Thyroid gland (tissue), 4 donors: ENCODE measurements around the gene EXD3. TPM values are rescaled to one million over a fixed set of nuclear protein-coding genes. Genes with fewer than 3 reads are reported as not detected.
A peak's percentile ranks its signal among the peaks of the same experiment; 100 is the strongest.

Source experiments
- DNase-seq, 2 donors: peaks; one replicate each; pipeline ENCODE4 v3.0.0-alpha.2; 2019
- H3K27ac ChIP-seq, 3 donors: fragments of 200-600 bp; sonication (generic); 1 replicate in 2 of 3; 2 replicates in 1 of 3; pipeline ENCODE4 v1.5.1; 2016 to 2019; ENCODE audit warnings: mild to moderate bottlenecking in 1 of 3, moderate library complexity in 1 of 3
- H3K27me3 ChIP-seq: fragments of 200-600 bp; sonication (generic); one replicate; pipeline ENCODE4 v1.5.1; 2019
- H3K36me3 ChIP-seq, 2 donors: fragments of 200-600 bp; sonication (generic); one replicate each; pipeline ENCODE4 v1.5.1; 2016 to 2019
- H3K4me1 ChIP-seq, 2 donors: fragments of 200-600 bp; sonication (generic); one replicate each; pipeline ENCODE4 v1.5.1; 2017 to 2019
- H3K4me3 ChIP-seq, 3 donors: fragments of 200-600 bp; sonication (generic); replicated peaks in 1 of 3; 1 replicate in 2 of 3; 2 replicates in 1 of 3; pipeline ENCODE4 v1.5.1; 2016; ENCODE audit warnings: mild to moderate bottlenecking in 1 of 3
- H3K9me3 ChIP-seq: fragments of 200-600 bp; sonication (generic); one replicate; pipeline ENCODE4 v1.5.1; 2017
- POLR2A ChIP-seq, 2 donors: fragments of 450-650 bp; IDR thresholded peaks; one replicate each; pipeline ENCODE4 v1.6.1; 2017; ENCODE audit warnings: antibody characterized with exemption in 2 of 2, mild to moderate bottlenecking in 2 of 2, moderate library complexity in 1 of 2
- WGBS, 2 donors: methylation state at CpG; one replicate each; pipeline ENCODE4 v1.1.5; 2017; 5-methylcytosine and 5-hydroxymethylcytosine counted together
- intact Hi-C: fragments of 100-400 bp; cut with DNase I; formaldehyde crosslinking; loops from one replicate; pipeline ENCODE4 v1.15.1; 2023
- total RNA-seq, 4 donors: library from RNA; depleted of rRNA; stranded (reverse); fragments of >200 nt; gene quantifications; one replicate each; pipeline ENCODE4 v1.2.3, GENCODE V29; 2016
- TF ChIP-seq, protein P1 (sequence below), 6 experiments: fragments of 200-600 bp in 3 of 6; fragments of 450-650 bp in 3 of 6; sonication (generic) in 3 of 6; IDR thresholded peaks; one replicate each; pipeline ENCODE4 v1.5.1; 2016 to 2019; ENCODE audit warnings: antibody characterized with exemption in 6 of 6, mild to moderate bottlenecking in 2 of 6, inconsistent platforms in 1 of 6, moderate library complexity in 1 of 6

Gene EXD3
- total RNA-seq, 4 donors from 2014 or later: 13.0 to 32.0 (median 26.6) TPM

DNA sequence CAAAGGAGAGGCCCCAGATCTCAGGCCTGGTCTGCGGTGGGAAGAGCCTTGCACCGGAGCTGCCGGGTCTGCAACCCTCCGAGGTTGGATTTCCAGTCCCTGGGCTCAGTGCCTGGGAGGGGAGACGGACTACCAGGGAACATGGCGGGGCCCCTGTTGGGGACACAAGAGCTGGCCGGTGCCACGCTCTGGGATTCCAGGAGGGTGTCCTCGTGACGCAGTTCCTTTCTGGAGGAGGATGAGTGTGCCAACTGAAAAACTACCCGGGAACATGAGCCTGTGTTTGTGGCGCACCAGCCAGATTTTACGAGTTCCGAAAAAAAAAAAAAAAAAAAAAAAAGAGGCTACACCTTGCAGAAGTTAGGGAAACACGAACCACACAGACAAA is 129.9 kb downstream of the EXD3 start:
- no peak for TF ChIP-seq POLR2A (IDR thresholded peaks at IDR 0.05)
- TF ChIP-seq, protein P1, sequence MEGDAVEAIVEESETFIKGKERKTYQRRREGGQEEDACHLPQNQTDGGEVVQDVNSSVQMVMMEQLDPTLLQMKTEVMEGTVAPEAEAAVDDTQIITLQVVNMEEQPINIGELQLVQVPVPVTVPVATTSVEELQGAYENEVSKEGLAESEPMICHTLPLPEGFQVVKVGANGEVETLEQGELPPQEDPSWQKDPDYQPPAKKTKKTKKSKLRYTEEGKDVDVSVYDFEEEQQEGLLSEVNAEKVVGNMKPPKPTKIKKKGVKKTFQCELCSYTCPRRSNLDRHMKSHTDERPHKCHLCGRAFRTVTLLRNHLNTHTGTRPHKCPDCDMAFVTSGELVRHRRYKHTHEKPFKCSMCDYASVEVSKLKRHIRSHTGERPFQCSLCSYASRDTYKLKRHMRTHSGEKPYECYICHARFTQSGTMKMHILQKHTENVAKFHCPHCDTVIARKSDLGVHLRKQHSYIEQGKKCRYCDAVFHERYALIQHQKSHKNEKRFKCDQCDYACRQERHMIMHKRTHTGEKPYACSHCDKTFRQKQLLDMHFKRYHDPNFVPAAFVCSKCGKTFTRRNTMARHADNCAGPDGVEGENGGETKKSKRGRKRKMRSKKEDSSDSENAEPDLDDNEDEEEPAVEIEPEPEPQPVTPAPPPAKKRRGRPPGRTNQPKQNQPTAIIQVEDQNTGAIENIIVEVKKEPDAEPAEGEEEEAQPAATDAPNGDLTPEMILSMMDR (IDR thresholded peaks at IDR 0.05): no peak
- 76 to 77% methylated on average over 15 of the region's 15 CpGs for WGBS, 2 donors
- no peaks in the 10 kb centered on the region for H3K27me3 ChIP-seq
- peaks cover 0 to 22% of the 10 kb centered on the region in 2 donors for H3K4me1 ChIP-seq
- DNase-seq: no peak
- H3K36me3 ChIP-seq: no peaks in the 10 kb centered on the region
- H3K4me3 ChIP-seq: no peak overlapping the region
- no peak overlapping the region for H3K27ac ChIP-seq
- intact Hi-C loops: no loop called here
- no peaks in the 10 kb centered on the region for H3K9me3 ChIP-seq

DNA sequence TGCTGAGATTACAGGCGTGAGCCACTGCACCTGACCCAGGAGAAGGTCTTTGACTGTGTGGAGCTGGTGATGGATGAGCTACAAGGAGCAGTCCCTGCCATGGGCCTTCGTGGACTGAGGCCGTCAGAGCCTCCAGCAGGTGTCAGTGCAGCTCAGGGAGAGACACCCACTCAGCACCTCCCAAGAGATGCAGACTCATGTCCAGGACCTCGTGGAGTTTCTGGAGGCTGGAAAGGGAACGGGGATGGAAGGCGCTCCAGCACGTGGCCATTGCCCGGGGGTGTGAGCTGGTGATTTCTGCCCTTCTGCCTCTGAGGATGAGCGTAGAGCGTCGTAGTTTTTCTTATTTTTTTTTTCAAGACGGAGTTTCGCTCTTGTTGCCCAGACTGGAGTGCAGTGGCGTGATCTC is 136.0 kb downstream of the EXD3 start:
- TF ChIP-seq POLR2A (IDR thresholded peaks at IDR 0.05): no peak
- TF ChIP-seq, protein P1 (IDR thresholded peaks at IDR 0.05): peak in 5 of 6 experiments; percentile 19 to 48 (median 44)
- H3K36me3 ChIP-seq: no peaks in the 10 kb centered on the region
- H3K27ac ChIP-seq: no peak overlapping the region
- 55 to 66% methylated on average over 14 of the region's 14 CpGs for WGBS, 2 donors
- no peaks in the 10 kb centered on the region for H3K4me1 ChIP-seq
- H3K4me3 ChIP-seq: no peak overlapping the region
- intact Hi-C loops: no loop called here
- no peaks in the 10 kb centered on the region for H3K9me3 ChIP-seq
- DNase-seq: peak; percentile 54 to 58
- H3K27me3 ChIP-seq: no peaks in the 10 kb centered on the region

DNA sequence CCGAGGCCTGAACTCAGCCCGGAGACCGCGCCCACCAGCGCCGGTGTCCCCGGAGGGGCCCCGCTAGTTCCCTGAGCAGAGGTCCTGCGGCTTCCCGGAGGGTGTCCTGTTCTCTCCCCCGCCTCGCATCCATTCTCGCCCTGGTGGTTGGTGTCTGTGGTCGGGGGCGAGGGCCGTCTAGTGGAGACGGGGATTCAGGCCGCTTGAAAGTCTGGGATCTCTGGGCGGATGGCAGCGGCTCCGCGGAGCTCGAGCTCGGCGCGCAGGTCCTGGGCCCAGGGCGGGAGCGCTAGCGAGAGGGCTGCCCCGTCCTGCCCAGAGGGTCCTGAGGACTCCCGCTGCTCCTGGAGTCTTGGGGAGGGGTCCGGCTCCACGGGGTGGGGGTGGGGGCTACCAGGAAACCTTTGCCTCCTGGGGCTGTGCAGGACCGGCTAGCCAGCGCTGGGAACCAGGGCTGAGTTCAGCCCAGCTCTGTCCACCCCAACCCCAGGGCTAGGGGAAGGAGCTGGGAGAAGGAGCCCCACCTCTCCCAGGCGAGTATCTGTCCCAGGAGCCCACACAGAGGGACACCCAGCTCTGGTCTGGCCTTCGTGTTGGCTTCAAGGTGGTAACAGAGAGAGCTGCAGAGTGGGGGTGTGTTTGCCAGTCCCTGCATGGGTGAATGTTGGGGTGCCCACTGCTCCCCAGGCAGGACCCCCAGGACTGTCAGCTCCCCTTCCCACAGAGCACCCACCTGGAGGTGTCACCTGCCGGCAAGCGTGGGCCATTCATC is 141.4 kb downstream of the EXD3 start:
- WGBS, 2 donors: 75% methylated on average over 22 to 35 of the region's 39 CpGs
- no peak for DNase-seq
- peaks cover 19% of the 10 kb centered on the region in 2 donors for H3K4me1 ChIP-seq
- no peak overlapping the region for H3K4me3 ChIP-seq
- TF ChIP-seq, protein P1 (IDR thresholded peaks at IDR 0.05): no peak
- TF ChIP-seq POLR2A (IDR thresholded peaks at IDR 0.05): no peak
- H3K27ac ChIP-seq: no peak overlapping the region
- no peaks in the 10 kb centered on the region for H3K36me3 ChIP-seq
- intact Hi-C loops: no loop called here
- no peaks in the 10 kb centered on the region for H3K27me3 ChIP-seq
- H3K9me3 ChIP-seq: no peaks in the 10 kb centered on the region

DNA sequence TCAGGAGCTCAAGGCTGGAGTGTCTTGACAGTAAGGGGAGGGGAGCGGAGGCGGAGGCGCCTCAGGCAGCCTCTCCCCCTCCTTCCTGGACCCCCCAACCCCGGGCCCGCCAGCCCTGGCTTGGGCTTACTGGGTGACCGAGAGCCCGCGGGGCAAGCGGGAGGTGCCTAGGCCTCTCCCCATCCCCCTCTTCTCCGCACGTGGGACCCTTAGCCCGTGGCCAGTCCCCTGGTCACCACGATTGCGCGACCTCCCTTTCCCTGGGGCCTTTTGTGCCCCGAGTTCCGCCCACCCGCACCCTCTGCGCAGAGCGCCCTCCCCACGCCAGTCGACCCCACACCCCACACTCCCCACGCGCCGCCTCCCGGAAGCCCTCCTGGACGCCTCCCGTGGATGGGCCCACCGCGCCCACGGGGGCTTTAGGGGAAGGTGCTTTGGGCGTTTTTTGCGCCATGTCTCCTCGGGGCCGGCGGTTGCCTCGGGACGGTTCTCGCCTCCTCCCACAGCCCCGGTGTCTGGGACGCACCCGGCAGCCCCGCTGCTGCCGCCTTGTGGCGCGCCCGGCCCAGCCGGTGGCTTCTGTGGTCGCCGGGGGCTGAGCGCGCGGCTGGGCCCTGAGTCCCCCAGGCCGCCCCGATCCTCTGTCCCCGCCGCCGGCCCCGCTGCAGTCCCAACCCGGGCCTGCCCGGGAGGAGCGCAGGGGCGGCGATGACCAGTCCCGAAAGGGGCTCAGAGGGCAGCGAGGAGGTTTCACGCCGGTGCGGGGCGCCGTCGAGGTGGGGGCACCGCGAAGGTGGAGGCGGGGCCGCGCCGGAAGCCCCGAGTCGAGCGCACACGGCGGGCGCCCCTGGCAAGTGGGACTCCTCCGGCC is 142.3 kb downstream of the EXD3 start:
- peaks cover 22 to 28% of the 10 kb centered on the region in 2 donors for H3K4me1 ChIP-seq
- H3K9me3 ChIP-seq: no peaks in the 10 kb centered on the region
- no peak overlapping the region for H3K27ac ChIP-seq
- TF ChIP-seq, protein P1 (IDR thresholded peaks at IDR 0.05): no peak
- TF ChIP-seq POLR2A (IDR thresholded peaks at IDR 0.05): no peak
- DNase-seq: no peak
- H3K27me3 ChIP-seq: no peaks in the 10 kb centered on the region
- no peak overlapping the region for H3K4me3 ChIP-seq
- intact Hi-C loops: no loop called here
- 62 to 70% methylated on average over 52 to 72 of the region's 85 CpGs for WGBS, 2 donors
- no peaks in the 10 kb centered on the region for H3K36me3 ChIP-seq
